Panc1 (cell line): ENCODE measurements around the gene MYO1A.
A peak's percentile ranks its signal among the peaks of the same experiment; 100 is the strongest.

ENCODE experiments used
- POLR2AphosphoS5 ChIP-seq: IDR thresholded peaks from 2 replicates; pipeline ENCODE4 v1.6.1; 2012; ENCODE audit warnings: mild to moderate bottlenecking, low read depth, low read length, moderate library complexity
- TF ChIP-seq, protein P1 (sequence below): fragments of 450-650 bp; IDR thresholded peaks from 2 replicates; pipeline ENCODE4 v1.5.1; 2017; ENCODE audit warnings: mild to moderate bottlenecking

GRCh38 chr12:57006809-57007475 is 43.0 kb downstream of the MYO1A start:
- TF ChIP-seq, protein P1, sequence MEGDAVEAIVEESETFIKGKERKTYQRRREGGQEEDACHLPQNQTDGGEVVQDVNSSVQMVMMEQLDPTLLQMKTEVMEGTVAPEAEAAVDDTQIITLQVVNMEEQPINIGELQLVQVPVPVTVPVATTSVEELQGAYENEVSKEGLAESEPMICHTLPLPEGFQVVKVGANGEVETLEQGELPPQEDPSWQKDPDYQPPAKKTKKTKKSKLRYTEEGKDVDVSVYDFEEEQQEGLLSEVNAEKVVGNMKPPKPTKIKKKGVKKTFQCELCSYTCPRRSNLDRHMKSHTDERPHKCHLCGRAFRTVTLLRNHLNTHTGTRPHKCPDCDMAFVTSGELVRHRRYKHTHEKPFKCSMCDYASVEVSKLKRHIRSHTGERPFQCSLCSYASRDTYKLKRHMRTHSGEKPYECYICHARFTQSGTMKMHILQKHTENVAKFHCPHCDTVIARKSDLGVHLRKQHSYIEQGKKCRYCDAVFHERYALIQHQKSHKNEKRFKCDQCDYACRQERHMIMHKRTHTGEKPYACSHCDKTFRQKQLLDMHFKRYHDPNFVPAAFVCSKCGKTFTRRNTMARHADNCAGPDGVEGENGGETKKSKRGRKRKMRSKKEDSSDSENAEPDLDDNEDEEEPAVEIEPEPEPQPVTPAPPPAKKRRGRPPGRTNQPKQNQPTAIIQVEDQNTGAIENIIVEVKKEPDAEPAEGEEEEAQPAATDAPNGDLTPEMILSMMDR = peak; percentile 41; the same call in 1 of the 2 replicates
- TF ChIP-seq POLR2AphosphoS5 = no peak
